Right atrium auricular region (tissue), 2 donors: ENCODE measurements around the gene ZNF536. TPM values are rescaled to one million over a fixed set of nuclear protein-coding genes. Genes with fewer than 3 reads are reported as not detected.
"Not testable (repeated sequence)": the region's sequence is repeated elsewhere in the genome, so short reads cannot be mapped to it uniquely, and the experiment has no call there.

Source experiments
- DNase-seq: peaks from one replicate; pipeline ENCODE4 v3.0.0-alpha.2; 2019; ENCODE audit warnings: low spot score
- H3K27ac ChIP-seq, 2 donors: fragments of 200-600 bp; sonication (generic); 1 replicate in 1 of 2; 2 replicates in 1 of 2; pipeline ENCODE4 v1.5.1; 2016 to 2019
- H3K27me3 ChIP-seq, 2 donors: fragments of 200-600 bp; sonication (generic); one replicate each; pipeline versions ENCODE4 v1.5.1 to v1.6.0; 2017 to 2019
- H3K36me3 ChIP-seq: fragments of 200-600 bp; sonication (generic); one replicate; pipeline ENCODE4 v1.5.1; 2016
- H3K4me1 ChIP-seq, 2 donors: fragments of 200-600 bp; sonication (generic); one replicate each; pipeline versions ENCODE4 v1.5.1 to v1.6.0; 2017 to 2019
- H3K4me3 ChIP-seq, 2 donors: fragments of 200-600 bp; sonication (generic); 1 replicate in 1 of 2; 2 replicates in 1 of 2; pipeline ENCODE4 v1.5.1; 2017 to 2019; ENCODE audit warnings: mild to moderate bottlenecking in 1 of 2, moderate library complexity in 1 of 2
- H3K9me3 ChIP-seq, 2 donors: fragments of 200-600 bp; sonication (generic); one replicate each; pipeline ENCODE4 v1.5.1; 2019
- total RNA-seq, 2 donors: library from RNA; depleted of rRNA; stranded (reverse); fragments of >200 nt; gene quantifications; one replicate each; pipeline ENCODE4 v1.1.0, GENCODE V29; 2016
- TF ChIP-seq, protein P1 (sequence below), 2 donors: fragments of 200-600 bp; sonication (generic); IDR thresholded peaks; one replicate each; pipeline ENCODE4 v1.5.1; 2019; ENCODE audit warnings: antibody characterized with exemption in 2 of 2

The ZNF536 gene
- total RNA-seq, 2 donors from 2014 or later: 1.9 to 2.7 TPM

DNA sequence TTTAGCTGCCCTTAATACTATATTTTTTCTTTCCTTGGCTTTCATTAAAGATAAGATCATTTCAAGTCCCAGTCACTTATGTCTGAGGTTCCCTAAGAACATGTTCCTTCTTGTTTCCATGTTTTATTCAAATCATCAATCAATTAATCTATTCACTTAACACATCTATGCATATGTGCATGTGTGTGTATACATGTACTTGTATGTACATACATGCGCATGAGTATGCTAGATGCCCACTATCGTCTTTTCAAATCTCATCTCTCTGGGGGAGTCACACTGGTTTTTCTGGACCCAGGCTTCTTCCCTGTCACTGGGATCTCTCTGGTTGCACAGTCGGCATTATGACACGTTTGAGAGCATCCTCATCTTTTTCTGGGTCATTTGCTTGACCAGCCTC lies 108.9 kb downstream of the ZNF536 start:
- Histone ChIP-seq H3K27ac (no peak overlapping the region), H3K36me3 (no peaks in the 10 kb centered on the region), H3K4me3 (no peak overlapping the region), H3K4me1 (peaks cover 0 to 9% of the 10 kb centered on the region in 2 donors), H3K9me3 (no peaks in the 10 kb centered on the region), H3K27me3 (no peaks in the 10 kb centered on the region)
- TF ChIP-seq, protein P1, sequence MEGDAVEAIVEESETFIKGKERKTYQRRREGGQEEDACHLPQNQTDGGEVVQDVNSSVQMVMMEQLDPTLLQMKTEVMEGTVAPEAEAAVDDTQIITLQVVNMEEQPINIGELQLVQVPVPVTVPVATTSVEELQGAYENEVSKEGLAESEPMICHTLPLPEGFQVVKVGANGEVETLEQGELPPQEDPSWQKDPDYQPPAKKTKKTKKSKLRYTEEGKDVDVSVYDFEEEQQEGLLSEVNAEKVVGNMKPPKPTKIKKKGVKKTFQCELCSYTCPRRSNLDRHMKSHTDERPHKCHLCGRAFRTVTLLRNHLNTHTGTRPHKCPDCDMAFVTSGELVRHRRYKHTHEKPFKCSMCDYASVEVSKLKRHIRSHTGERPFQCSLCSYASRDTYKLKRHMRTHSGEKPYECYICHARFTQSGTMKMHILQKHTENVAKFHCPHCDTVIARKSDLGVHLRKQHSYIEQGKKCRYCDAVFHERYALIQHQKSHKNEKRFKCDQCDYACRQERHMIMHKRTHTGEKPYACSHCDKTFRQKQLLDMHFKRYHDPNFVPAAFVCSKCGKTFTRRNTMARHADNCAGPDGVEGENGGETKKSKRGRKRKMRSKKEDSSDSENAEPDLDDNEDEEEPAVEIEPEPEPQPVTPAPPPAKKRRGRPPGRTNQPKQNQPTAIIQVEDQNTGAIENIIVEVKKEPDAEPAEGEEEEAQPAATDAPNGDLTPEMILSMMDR (IDR thresholded peaks at IDR 0.05): no peak
- DNase-seq: no peak

DNA sequence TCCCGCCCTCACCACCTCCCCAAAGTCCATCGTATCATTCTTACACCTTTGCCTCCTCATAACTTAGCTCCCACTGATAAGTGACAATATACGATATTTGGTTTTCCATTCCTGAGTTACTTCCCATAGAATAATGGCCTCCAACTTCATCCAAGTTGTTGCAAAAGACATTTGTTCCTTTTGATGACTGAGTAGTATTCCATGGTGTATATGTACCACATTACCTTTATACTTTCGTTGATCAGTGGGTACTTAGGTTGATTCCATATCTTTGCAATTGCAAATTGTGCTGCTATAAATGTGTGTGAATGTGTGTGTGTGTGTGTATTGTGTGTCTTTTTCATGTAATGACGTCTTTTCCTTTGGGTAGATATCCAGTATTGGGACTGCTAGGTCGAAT lies 109.6 kb downstream of the ZNF536 start:
- Histone ChIP-seq H3K4me1 (peaks cover 0 to 9% of the 10 kb centered on the region in 2 donors), H3K4me3 (no peak overlapping the region), H3K9me3 (no peaks in the 10 kb centered on the region), H3K27me3 (no peaks in the 10 kb centered on the region), H3K36me3 (no peaks in the 10 kb centered on the region), H3K27ac (no peak overlapping the region)
- no peak for DNase-seq
- TF ChIP-seq, protein P1 (IDR thresholded peaks at IDR 0.05): no peak

DNA sequence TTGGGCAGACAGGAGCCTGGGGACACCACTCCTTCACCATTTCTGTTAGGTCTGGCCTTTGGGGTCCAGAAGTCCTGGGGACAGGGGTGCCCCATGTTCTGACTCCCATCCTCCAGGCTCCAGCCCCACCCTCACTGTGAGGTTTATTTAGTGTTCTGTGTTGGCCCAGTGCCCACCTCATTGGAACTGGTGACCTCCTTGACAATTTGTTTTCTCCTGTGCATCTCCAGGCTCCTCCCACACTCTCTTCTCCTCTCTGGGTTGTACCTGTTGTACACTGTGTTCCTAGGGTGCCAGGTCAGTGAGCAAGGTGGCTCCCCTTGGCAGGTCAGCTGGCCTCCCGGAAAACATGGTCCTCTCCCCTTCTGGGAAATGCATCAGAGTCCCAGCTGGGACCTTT lies 110.8 kb downstream of the ZNF536 start:
- no peaks in the 10 kb centered on the region for H3K27me3 ChIP-seq
- no peak for DNase-seq
- TF ChIP-seq, protein P1 (IDR thresholded peaks at IDR 0.05): no peak
- H3K27ac ChIP-seq: no peak overlapping the region
- H3K4me3 ChIP-seq: no peak overlapping the region
- peaks cover 0 to 9% of the 10 kb centered on the region in 2 donors for H3K4me1 ChIP-seq
- H3K36me3 ChIP-seq: no peaks in the 10 kb centered on the region
- H3K9me3 ChIP-seq: no peaks in the 10 kb centered on the region

DNA sequence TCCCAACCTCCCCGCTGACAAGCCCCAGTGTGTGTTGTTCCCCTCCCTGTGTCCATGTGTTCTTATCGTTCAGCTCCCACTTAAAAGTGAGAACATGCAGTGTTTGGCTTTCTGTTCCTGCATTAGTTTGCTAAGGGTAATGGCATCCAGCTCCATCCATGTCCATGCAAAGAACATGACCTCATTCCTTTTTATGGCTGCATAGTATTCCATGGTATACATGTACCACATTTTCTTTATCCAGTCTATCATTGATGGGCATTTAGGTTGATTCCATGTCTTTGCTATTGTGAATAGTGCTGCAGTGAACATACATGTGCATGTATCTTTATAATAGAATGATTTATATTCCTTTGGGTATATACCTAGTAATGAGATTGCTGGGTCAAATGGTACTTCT lies 114.1 kb downstream of the ZNF536 start:
- H3K9me3 ChIP-seq, H3K4me3 ChIP-seq, DNase-seq, H3K27me3 ChIP-seq, H3K27ac ChIP-seq, H3K36me3 ChIP-seq, H3K4me1 ChIP-seq: not testable (repeated sequence)

DNA sequence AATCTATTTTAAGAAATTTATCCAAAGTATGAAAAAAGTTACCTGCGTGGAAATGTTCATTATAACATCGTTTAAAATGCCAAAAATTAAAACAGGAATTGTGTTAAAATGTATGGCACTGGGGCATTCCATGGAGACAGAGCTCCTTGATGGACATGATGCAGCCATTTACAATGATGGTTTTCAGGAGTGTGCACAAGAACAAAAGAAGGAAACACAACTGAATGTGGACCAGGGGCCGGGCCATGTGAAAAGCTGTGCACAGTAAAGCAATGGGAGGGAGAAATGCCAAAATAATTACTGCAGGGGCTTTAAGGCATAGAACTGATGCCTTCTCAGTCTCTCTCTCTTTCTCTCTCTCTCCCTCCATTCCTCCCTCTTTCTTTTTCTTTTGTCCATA lies 115.0 kb downstream of the ZNF536 start:
- TF ChIP-seq, protein P1 (IDR thresholded peaks at IDR 0.05): no peak
- Histone ChIP-seq H3K4me3 (no peak overlapping the region), H3K9me3 (no peaks in the 10 kb centered on the region), H3K27me3 (no peaks in the 10 kb centered on the region), H3K27ac (no peak overlapping the region), H3K36me3 (no peaks in the 10 kb centered on the region), H3K4me1 (no peaks in the 10 kb centered on the region)
- no peak for DNase-seq

DNA sequence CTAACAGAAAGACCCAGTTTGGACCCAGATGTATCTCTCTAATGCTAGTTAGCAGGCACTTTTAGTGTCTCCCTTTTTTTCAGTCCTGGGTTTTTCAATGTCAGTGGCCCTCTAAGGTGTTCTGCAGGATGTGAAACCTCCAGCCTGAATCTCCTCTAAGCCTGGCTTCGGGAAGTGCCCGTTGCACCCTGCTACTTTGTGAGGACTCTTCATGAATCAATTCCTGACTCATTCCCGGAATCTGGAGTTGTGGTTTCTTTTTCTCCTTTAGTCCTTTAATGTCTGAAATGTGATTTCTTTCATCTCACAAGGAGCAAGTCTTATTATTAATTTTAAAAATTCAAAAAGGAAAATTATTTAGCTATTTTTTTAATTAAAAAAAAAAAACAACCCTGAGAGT lies 116.0 kb downstream of the ZNF536 start:
- no peak overlapping the region for H3K27ac ChIP-seq
- H3K4me1 ChIP-seq: no peaks in the 10 kb centered on the region
- H3K36me3 ChIP-seq: no peaks in the 10 kb centered on the region
- no peak for DNase-seq
- no peak overlapping the region for H3K4me3 ChIP-seq
- H3K9me3 ChIP-seq: no peaks in the 10 kb centered on the region
- TF ChIP-seq, protein P1 (IDR thresholded peaks at IDR 0.05): no peak
- no peaks in the 10 kb centered on the region for H3K27me3 ChIP-seq
